GM10847 (cell line): ENCODE measurements around the gene EHD1.

Source experiments
- POLR2A ChIP-seq: IDR thresholded peaks from 2 replicates; pipeline ENCODE4 v1.6.1; 2011; ENCODE audit not compliant: insufficient read length; ENCODE audit errors: extremely low read depth

EHD1 gene

DNA sequence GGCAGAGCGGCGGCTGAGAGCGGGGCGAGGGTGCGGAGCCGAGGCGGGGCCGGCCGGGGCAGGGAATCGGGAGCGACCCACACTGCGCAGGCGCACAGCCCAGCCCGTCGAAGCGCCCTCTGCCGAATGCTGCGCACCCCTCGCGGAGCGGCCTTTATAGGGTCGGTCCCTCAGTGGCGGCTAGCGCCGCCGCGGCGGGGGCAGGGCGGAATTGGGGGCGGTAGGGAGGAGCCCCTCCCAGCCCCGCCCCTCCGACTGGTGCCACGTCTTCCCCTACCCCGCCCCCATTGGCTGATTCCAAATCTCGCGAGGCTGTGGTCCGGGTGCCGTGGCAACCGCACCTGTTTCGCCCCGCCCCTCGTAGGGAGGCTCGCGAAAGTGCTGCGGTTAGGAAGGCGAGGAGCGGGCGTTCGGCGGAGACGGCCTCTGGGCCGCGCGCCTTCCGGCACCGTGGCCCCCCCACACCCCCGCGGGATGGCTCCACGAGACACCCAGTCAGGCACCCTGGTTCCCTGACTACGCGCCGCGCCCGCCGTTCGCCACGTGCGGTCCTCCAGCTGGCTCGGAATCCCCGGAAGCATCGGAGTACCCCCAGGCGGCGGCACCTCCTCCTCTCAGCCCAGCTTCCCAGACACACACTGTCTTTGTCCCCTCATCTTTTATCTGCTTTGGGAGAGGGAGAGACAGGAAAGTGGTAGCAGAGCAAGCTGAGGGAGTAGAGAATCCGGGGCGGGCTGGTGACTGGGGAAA is at the start of gene EHD1:
TSS of gene EHD1 (minus strand) at position 128 of the 750 bp plus-strand sequence. CDS start 157 bp downstream, outside the sequence.
- TF ChIP-seq POLR2A = peak; percentile 99

DNA sequence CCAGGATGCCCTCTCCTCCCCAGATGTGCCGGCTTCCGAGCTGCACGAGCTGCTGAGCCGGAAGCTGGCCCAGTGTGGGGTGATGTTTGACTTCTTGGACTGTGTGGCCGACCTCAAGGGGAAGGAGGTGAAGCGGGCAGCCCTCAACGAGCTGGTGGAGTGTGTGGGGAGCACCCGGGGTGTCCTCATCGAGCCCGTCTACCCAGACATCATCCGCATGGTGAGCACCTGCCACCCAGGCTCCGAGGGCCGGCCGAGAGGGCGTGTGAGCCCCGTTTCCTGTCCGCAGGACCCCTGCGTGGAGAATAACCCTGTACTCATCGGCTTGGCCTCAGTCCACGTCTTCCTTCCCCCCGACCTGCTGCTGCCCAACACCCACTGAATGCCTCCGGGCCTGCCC is 48.3 kb upstream of the EHD1 start:
- TF ChIP-seq POLR2A = no peak

DNA sequence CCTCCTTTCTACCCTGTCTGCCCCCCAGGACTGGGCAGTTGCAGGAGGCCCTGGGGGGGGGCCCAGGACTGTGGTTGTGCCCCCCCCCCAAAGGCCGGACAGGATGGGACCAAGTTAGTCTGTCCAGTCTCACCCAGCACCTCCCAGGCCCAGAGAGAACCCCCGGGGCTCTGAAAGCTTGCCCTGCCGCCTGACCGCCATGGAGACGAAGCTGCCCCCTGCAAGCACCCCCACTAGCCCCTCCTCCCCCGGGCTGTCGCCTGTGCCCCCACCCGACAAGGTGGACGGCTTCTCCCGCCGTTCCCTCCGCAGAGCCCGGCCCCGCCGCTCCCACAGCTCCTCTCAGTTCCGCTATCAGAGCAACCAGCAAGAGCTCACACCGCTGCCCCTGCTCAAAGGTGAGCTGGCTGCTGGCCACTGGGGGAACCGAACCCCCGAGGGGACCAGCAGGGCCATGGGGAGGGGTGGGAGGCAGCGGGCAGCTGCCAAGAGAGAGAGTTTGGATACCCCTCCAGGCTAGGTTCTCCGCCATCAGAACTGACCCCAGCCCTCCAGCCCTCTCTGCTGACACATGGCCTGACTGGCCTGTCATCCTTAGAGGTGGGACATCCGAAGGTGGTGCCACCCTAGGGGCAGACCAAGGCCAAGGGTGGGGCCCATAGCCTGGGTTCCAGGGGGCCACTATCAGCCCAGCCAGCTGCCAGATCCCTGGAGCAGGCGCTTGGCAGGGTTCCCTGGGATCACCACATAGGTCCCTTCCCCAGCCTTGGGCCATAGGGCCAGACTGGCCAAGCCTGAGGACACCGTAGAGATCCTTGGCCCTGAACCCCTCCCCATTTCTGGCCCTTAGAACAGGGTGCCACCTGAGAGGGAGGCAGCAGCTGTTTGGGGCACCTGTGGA is 47.4 kb upstream of the EHD1 start:
- no peak for TF ChIP-seq POLR2A

DNA sequence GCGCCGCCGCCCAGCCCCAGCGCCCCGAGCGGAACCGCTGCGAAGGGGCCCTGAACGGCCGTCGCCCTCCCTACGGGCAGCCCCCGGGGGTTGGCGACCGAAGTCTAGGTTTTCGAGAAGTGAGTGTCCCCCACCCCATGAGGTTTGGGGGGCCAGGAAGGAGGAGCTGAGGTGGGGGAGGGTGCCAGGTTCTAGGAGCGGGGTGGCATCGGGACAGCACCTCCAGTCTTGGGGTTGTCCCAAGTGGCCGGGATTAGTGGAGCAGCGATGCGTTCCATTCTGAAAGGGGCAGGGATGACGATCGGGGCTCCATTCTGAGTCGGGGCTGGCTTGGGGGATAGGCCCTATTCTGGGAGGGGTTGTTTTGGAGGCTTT is 46.5 kb upstream of the EHD1 start:
- TF ChIP-seq POLR2A = no peak

DNA sequence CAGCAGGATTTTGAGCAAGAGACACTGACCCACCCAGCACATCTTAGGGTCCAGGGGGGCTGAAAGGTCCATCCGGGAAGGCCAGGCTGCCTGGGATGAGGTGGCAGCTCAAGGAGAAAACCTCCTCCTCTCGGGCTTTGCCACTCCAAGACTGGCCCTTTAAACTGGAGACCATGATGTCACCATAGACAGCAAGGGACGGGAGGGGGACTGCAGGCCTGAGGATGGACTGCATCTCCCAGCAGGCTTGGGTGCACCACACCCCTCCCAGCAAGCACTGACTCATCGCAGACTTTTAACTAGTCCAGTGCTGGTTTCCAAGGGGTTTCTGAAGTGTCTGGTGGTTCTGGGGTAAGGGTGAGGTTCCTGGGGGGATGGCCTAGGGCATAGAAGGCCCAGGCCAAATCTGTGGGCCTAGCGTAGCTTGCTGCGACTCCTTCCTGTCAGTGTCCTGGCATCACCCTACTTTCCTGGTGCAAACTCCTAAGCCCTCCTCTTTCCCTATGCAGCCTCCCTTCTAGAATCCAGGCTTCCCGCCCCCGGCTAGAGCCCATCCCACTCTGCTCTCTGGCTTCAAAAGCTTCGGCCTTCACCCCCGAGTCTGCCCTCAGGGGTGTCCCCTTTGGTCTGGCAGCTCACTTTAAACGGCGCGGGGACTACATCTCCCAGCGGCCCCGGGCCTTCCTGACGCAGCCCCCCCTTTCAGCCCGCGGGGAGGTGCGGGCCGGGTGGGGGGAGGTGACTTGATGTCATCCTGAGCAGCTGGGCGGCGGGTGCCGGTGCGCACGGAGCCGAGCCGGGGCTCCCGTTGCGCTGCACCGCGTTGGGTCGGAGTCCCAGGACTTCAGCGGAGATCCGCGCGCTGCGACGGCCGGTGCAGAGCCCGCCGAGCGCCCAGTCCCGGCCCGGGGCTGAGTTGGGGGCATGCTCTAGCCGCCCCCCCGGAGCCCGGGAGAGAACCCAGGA is 45.8 kb upstream of the EHD1 start, which contains the start of gene PPP2R5B:
TSS of gene PPP2R5B (plus strand) at position 746 of the 966 bp plus-strand sequence. CDS start 1,046 bp downstream, outside the sequence.
- no peak for TF ChIP-seq POLR2A

DNA sequence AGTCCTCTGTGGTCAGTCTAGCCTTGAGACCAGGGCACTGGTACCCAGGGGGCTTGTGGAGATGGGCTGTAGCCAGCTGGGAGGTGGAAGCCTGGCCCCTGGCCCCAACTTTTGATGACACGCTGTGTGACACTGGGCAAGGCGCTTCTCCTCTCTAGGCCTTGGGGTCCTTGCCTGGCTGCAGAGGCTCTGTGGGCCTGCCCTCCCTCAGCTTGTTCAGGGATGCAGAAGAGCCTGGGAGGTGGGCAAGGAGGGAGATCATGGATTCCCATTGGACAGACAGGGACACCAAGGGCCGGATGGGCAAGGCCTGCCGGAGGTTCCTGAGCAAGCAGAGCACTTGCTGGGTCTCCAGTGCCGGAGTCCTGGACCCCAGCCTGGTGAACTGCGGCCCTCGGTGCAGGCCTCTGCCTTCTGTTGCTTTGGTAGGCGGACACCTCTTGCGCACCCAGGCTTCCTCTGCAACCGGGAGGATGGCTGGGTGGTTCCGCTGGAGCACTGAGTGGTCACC is 44.8 kb upstream of the EHD1 start:
- TF ChIP-seq POLR2A = no peak

DNA sequence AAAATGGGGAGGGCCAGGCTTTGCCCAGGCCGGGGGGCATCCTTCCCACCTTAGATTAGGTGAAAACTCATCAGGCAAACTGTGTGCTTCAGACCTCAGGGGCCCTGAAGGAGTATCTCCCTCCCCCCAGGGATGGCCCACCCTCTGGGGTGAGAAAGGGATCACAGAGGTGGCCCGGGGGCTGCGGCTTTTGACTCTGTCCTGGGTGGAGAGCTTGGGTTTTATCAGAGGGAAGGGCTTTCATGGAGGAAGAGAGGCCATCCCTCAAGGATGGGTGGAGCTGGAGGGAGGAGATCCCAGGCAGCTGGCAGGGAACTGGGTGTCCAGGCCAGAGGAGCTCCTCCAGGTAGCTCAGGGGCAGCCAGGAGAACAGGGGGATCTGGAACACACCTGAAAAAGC is 43.0 kb upstream of the EHD1 start:
- TF ChIP-seq POLR2A = no peak

DNA sequence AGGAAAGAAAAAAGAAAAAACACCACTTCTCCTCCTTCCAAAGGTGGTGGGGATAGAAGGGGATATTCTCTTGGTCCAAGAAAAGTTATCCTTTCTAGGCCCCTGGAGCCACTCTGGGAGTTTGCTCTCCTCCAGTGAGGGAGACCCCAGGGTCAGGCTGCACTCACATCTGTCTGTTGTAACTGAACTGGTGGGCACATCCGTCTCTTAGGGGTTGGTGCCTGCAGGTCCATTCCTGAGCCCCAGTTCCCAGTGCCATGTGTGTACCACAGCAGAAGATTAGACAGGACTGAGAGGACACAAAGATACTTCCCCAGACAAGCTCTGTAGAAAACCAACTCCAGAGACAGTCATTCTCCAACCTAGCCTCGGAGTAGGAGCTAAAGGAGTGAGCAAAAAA is 41.7 kb upstream of the EHD1 start:
- no peak for TF ChIP-seq POLR2A

DNA sequence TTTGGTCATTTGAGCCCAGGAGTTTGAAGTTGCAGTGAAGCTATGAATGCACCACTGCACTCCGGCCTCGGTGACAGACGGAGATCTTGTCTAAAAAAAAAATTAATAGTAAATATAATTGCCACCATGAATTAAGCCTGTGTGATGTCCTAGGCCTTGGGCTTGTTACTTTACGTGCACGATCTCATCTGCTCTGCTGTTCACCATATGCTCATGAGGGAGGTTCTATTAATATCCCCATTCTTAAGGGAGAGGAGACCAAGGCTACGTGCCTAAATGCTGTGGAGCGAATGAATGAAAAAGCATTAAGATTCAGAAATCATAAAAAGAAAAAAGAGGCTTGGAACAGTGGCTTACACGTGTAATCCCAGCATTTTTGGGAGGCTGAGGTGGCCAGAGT is 41.2 kb upstream of the EHD1 start:
- TF ChIP-seq POLR2A = no peak

DNA sequence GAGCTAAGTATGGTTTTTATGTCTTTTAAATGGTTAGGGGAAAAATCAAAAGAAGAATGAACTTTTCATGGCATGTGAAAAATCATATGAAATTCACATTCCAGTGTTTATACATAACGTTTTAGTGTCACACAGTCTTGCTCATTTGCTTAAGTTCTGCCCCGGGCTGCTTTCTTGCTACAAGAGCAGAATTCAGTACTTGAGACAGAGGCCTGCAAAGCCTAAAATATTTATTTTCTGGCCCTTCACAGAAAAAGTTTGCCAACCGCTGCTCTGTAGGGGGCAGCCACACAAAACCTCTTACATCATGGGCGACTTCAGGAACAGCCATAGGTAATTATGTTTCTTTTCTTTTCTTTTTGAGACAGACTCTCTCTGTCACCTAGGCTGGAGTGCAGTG is 39.6 kb upstream of the EHD1 start:
- no peak for TF ChIP-seq POLR2A

DNA sequence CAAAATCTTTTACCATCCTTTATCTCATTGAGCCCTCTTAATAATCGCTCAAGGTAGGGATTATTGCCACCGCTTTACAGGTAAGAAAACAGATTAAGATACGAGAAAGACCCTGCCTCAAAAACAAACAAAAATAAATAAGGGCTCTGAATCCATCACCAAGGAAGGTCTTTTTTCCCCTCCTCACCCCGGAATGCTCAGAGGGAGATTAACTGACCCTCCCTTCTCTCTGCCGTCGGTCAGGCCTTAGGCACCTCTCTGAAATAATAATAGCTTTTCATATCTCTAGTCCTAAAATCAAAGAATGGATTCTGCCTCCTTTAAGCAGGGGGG is 39.2 kb upstream of the EHD1 start:
- no peak for TF ChIP-seq POLR2A

DNA sequence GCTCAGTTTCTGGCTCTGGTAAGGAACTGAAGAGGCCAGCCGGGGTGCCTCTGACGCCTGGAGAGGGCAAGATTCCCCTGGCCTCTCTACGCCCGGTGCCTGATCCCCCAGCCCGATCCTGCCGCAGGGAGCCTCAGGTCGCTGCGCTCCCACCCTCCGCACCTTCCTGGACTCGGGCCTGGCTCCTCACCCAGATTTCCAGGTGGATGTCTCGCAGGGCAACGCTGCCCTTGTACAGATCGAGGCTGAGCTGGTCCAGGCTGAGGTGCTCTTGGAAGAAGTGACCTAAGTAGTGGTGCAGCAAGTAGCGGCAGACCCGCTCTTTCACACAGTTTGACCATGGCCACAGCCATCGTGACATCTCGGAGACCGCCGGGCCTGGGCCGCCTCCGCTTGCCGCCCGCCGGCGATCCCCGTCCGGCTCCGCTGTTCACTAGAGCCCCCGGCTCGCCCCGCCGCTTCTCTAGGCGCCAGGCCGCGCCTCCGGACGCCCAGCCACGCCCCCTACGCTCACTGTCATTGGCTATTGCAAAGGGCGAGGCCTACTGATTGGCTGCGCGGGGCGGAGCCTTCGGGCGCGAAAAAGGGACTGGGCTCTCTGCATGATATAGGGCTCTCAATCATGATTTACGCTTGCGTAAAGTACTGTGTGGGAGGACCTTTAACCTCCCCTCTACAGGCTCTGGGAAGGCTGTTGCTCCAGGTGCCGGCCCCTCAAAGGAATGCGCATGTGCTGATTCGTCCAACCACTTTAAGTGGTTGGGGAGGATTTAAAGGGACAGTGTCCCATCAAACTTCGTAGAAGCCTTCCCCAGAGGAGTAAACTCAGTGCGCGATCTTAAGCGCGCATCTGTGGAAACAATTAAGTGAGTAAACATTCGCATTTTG is 38.6 kb upstream of the EHD1 start, which contains the start of gene ATG2A:
TSS of gene ATG2A (minus strand) at position 435 of the 888 bp plus-strand sequence. CDS start at position 361, 74 bp downstream.
- peak; percentile 52 for TF ChIP-seq POLR2A

DNA sequence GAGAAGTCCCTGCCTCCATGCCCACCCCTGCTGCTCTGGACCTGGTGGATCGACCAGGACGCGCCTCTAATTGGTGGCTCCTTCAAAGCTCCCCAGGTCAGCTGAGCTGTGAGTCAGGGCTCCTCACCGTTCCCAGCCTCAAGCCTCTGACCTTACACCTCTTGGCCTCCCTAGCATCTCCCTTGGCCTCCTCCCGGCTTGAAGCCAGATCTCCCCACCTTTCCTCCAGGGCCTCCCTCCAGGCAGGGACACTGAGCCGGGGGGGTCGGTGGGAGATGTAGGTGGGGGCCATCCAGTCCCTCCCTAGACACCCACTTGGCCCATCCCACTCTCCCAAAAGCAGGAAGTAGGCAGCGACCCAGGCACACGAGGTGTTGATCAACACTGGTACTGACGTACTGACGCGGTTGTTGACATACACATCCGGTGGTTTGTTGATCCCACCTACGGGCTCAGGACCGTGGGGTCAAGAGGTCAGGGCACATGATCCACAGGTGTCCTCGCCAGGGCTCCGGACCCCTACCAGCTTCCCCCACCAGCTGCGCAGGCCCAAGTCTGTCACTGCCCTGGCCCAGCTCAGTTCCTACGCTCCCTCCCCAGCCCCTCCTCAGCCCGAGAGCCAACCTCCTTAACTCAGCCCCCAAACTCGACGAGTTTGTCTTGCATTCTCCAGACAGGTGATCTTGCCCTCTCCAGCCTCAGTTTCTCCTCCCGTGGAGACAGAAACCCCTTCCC is 37.8 kb upstream of the EHD1 start:
- TF ChIP-seq POLR2A = no peak
